Measurements from ENCODE around the gene PRKD2.

PRKD2 gene

GRCh38 chr19:46728693-46729339 is 11.9 kb upstream of the PRKD2 start:
- Histone ChIP-seq H3K9ac (ENCODE audit: low read length) (no peak overlapping the region), H3K4me1 (ENCODE audit: insufficient read depth, low read length) (peaks cover 12% of the 10 kb centered on the region), H3K27me3 (ENCODE audit: control insufficient read depth in 1 of 2, insufficient read depth in 2 of 2, low read length in 2 of 2) (no peaks in the 10 kb centered on the region), H3K9me3 (ENCODE audit: low read length) (no peaks in the 10 kb centered on the region), H3K4me3 (ENCODE audit: low read depth in 1 of 2, low read length in 2 of 2) (no peak overlapping the region), H3K36me3 (ENCODE audit: insufficient read depth, low read length) (peaks cover 77% of the 10 kb centered on the region), H3K27ac (ENCODE audit: low read depth, low read length) (no peak overlapping the region)

DNA sequence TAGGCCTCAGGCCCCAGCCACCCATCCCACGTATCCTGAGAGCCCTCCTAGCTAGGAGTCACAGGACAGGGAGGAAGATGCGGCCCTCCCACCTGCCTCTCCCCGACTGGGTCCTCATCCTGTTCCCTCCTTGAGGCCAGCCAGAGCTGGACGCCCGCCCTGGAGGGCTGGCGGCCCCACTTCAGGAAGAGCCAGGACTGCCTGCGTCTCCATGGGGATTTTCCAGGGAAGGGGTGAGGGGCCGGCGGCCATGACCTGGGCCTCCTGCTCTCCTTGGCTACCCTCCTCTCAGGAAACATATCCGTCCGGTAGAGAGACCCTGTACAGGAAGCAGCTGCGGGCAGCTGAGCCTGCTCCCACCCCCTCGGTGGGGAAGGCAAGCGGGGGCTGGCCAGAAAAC is 11.3 kb upstream of the PRKD2 start:
- no peaks in the 10 kb centered on the region for H3K9me3 ChIP-seq (ENCODE audit: low read length)
- peaks cover 12% of the 10 kb centered on the region for H3K4me1 ChIP-seq (ENCODE audit: insufficient read depth, low read length)
- no peaks in the 10 kb centered on the region for H3K27me3 ChIP-seq (ENCODE audit: control insufficient read depth in 1 of 2, insufficient read depth in 2 of 2, low read length in 2 of 2)
- no peak overlapping the region for H3K4me3 ChIP-seq (ENCODE audit: low read depth in 1 of 2, low read length in 2 of 2)
- H3K36me3 ChIP-seq (ENCODE audit: insufficient read depth, low read length) = peaks cover 77% of the 10 kb centered on the region
- no peak overlapping the region for H3K9ac ChIP-seq (ENCODE audit: low read length)
- H3K27ac ChIP-seq (ENCODE audit: low read depth, low read length) = no peak overlapping the region

GRCh38 chr19:46727757-46728156 is 10.8 kb upstream of the PRKD2 start:
- H3K4me1 ChIP-seq (ENCODE audit: insufficient read depth, low read length) = peaks cover 12% of the 10 kb centered on the region
- H3K9me3 ChIP-seq (ENCODE audit: low read length) = no peaks in the 10 kb centered on the region
- peaks cover 76% of the 10 kb centered on the region for H3K36me3 ChIP-seq (ENCODE audit: insufficient read depth, low read length)
- no peaks in the 10 kb centered on the region for H3K27me3 ChIP-seq (ENCODE audit: control insufficient read depth in 1 of 2, insufficient read depth in 2 of 2, low read length in 2 of 2)
- H3K9ac ChIP-seq (ENCODE audit: low read length) = no peak overlapping the region
- peak overlapping the region; percentile 2 for H3K27ac ChIP-seq (ENCODE audit: low read depth, low read length)
- no peak overlapping the region for H3K4me3 ChIP-seq (ENCODE audit: low read depth in 1 of 2, low read length in 2 of 2)

- no peak overlapping the region for H3K9ac ChIP-seq (ENCODE audit: low read length)
- H3K4me3 ChIP-seq (ENCODE audit: low read depth in 1 of 2, low read length in 2 of 2) = no peak overlapping the region
- no peaks in the 10 kb centered on the region for H3K9me3 ChIP-seq (ENCODE audit: low read length)
- peaks cover 12% of the 10 kb centered on the region for H3K4me1 ChIP-seq (ENCODE audit: insufficient read depth, low read length)
- peaks cover 80% of the 10 kb centered on the region for H3K36me3 ChIP-seq (ENCODE audit: insufficient read depth, low read length)
- H3K27me3 ChIP-seq (ENCODE audit: control insufficient read depth in 1 of 2, insufficient read depth in 2 of 2, low read length in 2 of 2) = no peaks in the 10 kb centered on the region
- H3K27ac ChIP-seq (ENCODE audit: low read depth, low read length) = no peak overlapping the region
Observed at GRCh38 chr19:46726971-46727501, 10.1 kb upstream of the PRKD2 start.

DNA sequence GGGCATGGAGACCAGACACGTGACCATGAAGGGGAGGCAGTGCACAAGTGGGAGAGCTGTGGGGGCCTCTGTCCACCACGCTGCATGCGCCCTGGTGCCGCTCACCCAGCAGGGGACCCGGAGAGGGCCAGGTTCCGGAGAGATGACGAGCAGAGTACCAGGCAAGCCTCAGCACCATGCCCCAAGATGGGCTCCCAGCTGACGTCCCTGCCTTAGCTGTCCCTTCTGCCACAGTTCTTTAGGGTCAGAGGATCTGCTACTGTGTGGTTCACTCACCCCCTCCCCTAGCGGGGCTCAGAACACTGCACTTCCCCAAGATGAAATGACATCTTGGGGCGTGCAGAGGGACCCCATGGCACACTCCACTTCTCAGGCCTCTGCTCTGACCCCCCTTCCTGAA is 9.6 kb upstream of the PRKD2 start:
- Histone ChIP-seq H3K9me3 (ENCODE audit: low read length) (no peaks in the 10 kb centered on the region), H3K27me3 (ENCODE audit: control insufficient read depth in 1 of 2, insufficient read depth in 2 of 2, low read length in 2 of 2) (no peaks in the 10 kb centered on the region), H3K36me3 (ENCODE audit: insufficient read depth, low read length) (peaks cover 85% of the 10 kb centered on the region), H3K9ac (ENCODE audit: low read length) (no peak overlapping the region), H3K4me3 (ENCODE audit: low read depth in 1 of 2, low read length in 2 of 2) (no peak overlapping the region), H3K4me1 (ENCODE audit: insufficient read depth, low read length) (peaks cover 12% of the 10 kb centered on the region), H3K27ac (ENCODE audit: low read depth, low read length) (no peak overlapping the region)

DNA sequence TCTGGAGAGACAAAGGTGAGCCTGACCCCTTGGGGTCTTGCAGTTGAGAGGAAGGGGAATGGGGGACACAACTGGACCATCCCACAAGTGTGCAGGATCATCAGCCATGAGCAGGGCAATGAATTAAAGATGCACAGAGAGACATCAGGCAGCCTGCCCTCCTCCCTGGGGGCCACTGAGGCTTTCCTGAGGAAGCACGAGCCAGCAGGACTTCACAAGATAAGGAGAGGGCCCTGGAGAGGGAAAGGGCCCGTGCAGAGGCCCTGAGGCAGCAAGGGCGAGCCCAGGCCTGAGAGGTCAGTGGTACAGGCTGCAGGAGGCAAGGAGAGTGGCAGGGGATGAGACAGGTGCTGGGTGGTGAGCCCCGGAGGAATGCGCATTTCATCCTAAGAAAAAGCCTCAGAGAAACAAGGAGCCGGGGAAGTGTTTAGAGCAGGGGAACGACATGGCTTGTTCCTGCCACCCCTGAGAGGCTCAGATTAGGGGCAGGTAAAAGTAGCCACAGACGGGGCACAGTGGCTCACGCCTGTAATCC is 9.0 kb upstream of the PRKD2 start:
- no peak overlapping the region for H3K4me3 ChIP-seq (ENCODE audit: low read depth in 1 of 2, low read length in 2 of 2)
- no peaks in the 10 kb centered on the region for H3K9me3 ChIP-seq (ENCODE audit: low read length)
- no peaks in the 10 kb centered on the region for H3K27me3 ChIP-seq (ENCODE audit: control insufficient read depth in 1 of 2, insufficient read depth in 2 of 2, low read length in 2 of 2)
- no peak overlapping the region for H3K27ac ChIP-seq (ENCODE audit: low read depth, low read length)
- H3K9ac ChIP-seq (ENCODE audit: low read length) = no peak overlapping the region
- H3K4me1 ChIP-seq (ENCODE audit: insufficient read depth, low read length) = peaks cover 12% of the 10 kb centered on the region
- peaks cover 85% of the 10 kb centered on the region for H3K36me3 ChIP-seq (ENCODE audit: insufficient read depth, low read length)

DNA sequence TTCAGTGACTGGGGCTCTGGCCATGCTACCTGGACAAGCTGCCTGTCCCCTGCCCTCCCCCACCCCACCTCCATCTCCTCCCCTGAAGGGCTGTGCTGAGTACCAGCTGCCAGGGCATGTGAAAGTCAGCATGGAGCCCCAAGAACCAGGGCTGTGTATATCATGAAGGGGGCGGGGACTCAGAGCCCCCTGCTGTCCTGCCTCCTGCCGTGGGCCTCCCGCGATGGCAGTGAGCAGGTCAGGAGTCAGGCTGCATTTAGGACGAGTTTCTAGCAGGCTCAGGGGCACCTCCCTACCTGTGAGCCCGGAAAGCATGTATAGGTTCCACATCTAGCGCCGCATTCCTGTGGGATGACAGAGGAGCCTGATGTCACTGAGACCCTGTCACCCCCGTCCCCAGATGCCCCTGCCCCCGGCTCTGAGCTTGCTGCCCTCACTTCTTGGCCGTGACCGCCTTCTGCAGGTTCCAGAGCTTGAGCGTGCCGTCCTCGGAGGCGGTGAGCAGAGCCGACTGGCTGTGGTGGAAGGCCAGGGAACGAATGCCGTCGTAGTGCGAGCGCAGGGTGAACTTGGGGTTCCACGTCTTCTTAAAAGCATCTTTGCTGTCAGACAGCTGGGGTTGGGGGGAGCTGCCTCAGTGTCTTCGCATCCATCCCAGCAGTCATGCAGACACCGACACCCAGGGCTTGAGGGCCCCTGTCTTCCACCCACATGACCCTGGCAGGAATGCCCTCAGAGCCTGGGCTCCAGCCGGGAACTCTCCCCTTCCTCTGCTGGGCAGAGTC is 8.3 kb upstream of the PRKD2 start:
- Histone ChIP-seq H3K4me1 (ENCODE audit: insufficient read depth, low read length) (peaks cover 12% of the 10 kb centered on the region), H3K36me3 (ENCODE audit: insufficient read depth, low read length) (peaks cover 86% of the 10 kb centered on the region), H3K4me3 (ENCODE audit: low read depth in 1 of 2, low read length in 2 of 2) (no peak overlapping the region), H3K9me3 (ENCODE audit: low read length) (no peaks in the 10 kb centered on the region), H3K27me3 (ENCODE audit: control insufficient read depth in 1 of 2, insufficient read depth in 2 of 2, low read length in 2 of 2) (no peaks in the 10 kb centered on the region), H3K9ac (ENCODE audit: low read length) (no peak overlapping the region), H3K27ac (ENCODE audit: low read depth, low read length) (no peak overlapping the region)

GRCh38 chr19:46724468-46724867 is 7.6 kb upstream of the PRKD2 start:
- peaks cover 85% of the 10 kb centered on the region for H3K36me3 ChIP-seq (ENCODE audit: insufficient read depth, low read length)
- H3K4me3 ChIP-seq (ENCODE audit: low read depth in 1 of 2, low read length in 2 of 2) = no peak overlapping the region
- peaks cover 12% of the 10 kb centered on the region for H3K4me1 ChIP-seq (ENCODE audit: insufficient read depth, low read length)
- H3K9me3 ChIP-seq (ENCODE audit: low read length) = no peaks in the 10 kb centered on the region
- H3K27me3 ChIP-seq (ENCODE audit: control insufficient read depth in 1 of 2, insufficient read depth in 2 of 2, low read length in 2 of 2) = no peaks in the 10 kb centered on the region
- H3K27ac ChIP-seq (ENCODE audit: low read depth, low read length) = no peak overlapping the region
- H3K9ac ChIP-seq (ENCODE audit: low read length) = no peak overlapping the region

DNA sequence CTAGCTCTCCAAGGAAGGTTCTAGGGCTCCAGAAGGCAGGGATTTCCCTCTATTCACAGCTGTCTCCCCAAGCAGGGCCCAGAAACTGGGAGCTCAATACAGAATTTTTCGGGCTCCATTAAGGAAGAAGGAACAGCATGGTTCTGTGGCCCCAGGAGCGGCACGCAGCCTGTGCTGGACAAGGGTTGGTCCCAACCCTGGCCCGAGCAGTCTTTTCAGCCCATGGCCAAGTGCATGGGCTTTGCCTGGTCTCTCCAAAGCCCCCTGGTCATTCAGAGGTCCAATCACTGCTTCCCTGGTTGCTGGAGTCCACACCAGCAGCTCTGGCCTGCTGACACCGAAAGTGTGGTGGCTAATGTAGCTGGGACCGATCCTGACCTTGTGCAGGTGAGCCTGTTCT is 6.6 kb upstream of the PRKD2 start:
- Histone ChIP-seq H3K4me3 (ENCODE audit: low read depth in 1 of 2, low read length in 2 of 2) (no peak overlapping the region), H3K9me3 (ENCODE audit: low read length) (no peaks in the 10 kb centered on the region), H3K27ac (ENCODE audit: low read depth, low read length) (no peak overlapping the region), H3K27me3 (ENCODE audit: control insufficient read depth in 1 of 2, insufficient read depth in 2 of 2, low read length in 2 of 2) (no peaks in the 10 kb centered on the region), H3K4me1 (ENCODE audit: insufficient read depth, low read length) (peaks cover 2% of the 10 kb centered on the region), H3K9ac (ENCODE audit: low read length) (no peak overlapping the region), H3K36me3 (ENCODE audit: insufficient read depth, low read length) (peaks cover 79% of the 10 kb centered on the region)

DNA sequence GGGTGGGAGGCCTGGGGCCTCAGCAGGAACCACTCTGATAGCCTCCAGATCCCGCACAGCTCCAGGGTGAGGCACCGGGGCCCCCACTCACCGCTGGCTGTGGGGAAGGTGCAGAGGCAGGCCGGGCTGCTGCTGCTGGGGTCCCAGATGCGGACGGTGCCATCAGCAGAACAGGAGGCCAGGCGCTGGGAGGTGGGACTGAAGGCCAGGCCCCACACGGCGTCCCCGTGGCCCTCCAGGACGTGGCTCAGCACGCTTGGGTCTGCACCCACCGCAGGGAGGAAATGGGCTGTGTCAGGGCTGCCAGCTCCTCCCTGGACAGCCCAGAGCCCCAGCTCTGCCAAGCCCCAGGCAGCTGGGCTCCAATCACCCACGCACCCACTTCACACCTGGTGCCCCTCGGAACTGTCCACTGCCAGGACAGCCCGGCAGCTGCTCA is 6.1 kb upstream of the PRKD2 start:
- Histone ChIP-seq H3K27me3 (ENCODE audit: control insufficient read depth in 1 of 2, insufficient read depth in 2 of 2, low read length in 2 of 2) (no peaks in the 10 kb centered on the region), H3K9me3 (ENCODE audit: low read length) (no peaks in the 10 kb centered on the region), H3K9ac (ENCODE audit: low read length) (no peak overlapping the region), H3K4me1 (ENCODE audit: insufficient read depth, low read length) (no peaks in the 10 kb centered on the region), H3K36me3 (ENCODE audit: insufficient read depth, low read length) (peaks cover 75% of the 10 kb centered on the region), H3K4me3 (ENCODE audit: low read depth in 1 of 2, low read length in 2 of 2) (no peak overlapping the region), H3K27ac (ENCODE audit: low read depth, low read length) (no peak overlapping the region)

GRCh38 chr19:46722421-46723022 is 5.6 kb upstream of the PRKD2 start:
- peaks cover 72% of the 10 kb centered on the region for H3K36me3 ChIP-seq (ENCODE audit: insufficient read depth, low read length)
- no peak overlapping the region for H3K9ac ChIP-seq (ENCODE audit: low read length)
- H3K9me3 ChIP-seq (ENCODE audit: low read length) = no peaks in the 10 kb centered on the region
- no peak overlapping the region for H3K27ac ChIP-seq (ENCODE audit: low read depth, low read length)
- peaks cover 5% of the 10 kb centered on the region for H3K4me1 ChIP-seq (ENCODE audit: insufficient read depth, low read length)
- H3K27me3 ChIP-seq (ENCODE audit: control insufficient read depth in 1 of 2, insufficient read depth in 2 of 2, low read length in 2 of 2) = no peaks in the 10 kb centered on the region
- no peak overlapping the region for H3K4me3 ChIP-seq (ENCODE audit: low read depth in 1 of 2, low read length in 2 of 2)
